H1 (cell line): Measurements from ENCODE around the gene B3GALT4. TPM values are rescaled to one million over a fixed set of nuclear protein-coding genes. Genes with fewer than 3 reads are reported as not detected.

ENCODE experiments used
- CTCF ChIA-PET: fragments of 300-600 bp; sonication (Branson Sonifier 250); formaldehyde crosslinking; loops from one replicate; lab custom pipeline; 2021; ENCODE audit not compliant: partially characterized antibody; lab: Charles Lee
- POLR2A ChIA-PET: fragments of 300-600 bp; sonication (Branson Sonifier 250); formaldehyde crosslinking; loops from one replicate; lab custom pipeline; 2021; ENCODE audit warnings: inconsistent platforms; ENCODE audit not compliant: partially characterized antibody; lab: Charles Lee
- DNase-seq, 2 experiments: peaks; one replicate each; pipeline versions ENCODE4 v3.0.0 to v3.0.0-alpha.2; 2010 to 2022; ENCODE audit warnings: low spot score in 2 of 2, low read depth in 1 of 2, mixed read lengths in 1 of 2
- FAIRE-seq: peaks from 2 replicates; lab custom pipeline; 2011; peaks lifted over from hg19 to GRCh38; lab: Jason Lieb, UNC
- H2AFZ ChIP-seq: 2 replicates; pipeline ENCODE4 v1.8.1; 2012; ENCODE audit warnings: low read length, inconsistent platforms
- H2AK5ac ChIP-seq: 2 replicates; pipeline ENCODE4 v1.6.1; 2013; ENCODE audit warnings: low read depth, low read length
- H2BK120ac ChIP-seq: replicated peaks from 2 replicates; pipeline ENCODE3; 2013; ENCODE audit warnings: low read depth, low read length, inconsistent platforms
- H2BK12ac ChIP-seq: 2 replicates; pipeline ENCODE4 v1.6.1; 2013; ENCODE audit warnings: low read depth, low read length
- H2BK15ac ChIP-seq: 2 replicates; pipeline ENCODE4 v1.6.1; 2013; ENCODE audit warnings: low read length
- H2BK20ac ChIP-seq: 2 replicates; pipeline ENCODE4 v1.6.1; 2013; ENCODE audit warnings: low read length
- H2BK5ac ChIP-seq: 2 replicates; pipeline ENCODE4 v1.6.1; 2013; ENCODE audit warnings: low read depth, low read length
- H3K14ac ChIP-seq: 2 replicates; pipeline ENCODE4 v1.6.1; 2013; ENCODE audit warnings: inconsistent platforms; ENCODE audit not compliant: insufficient read length
- H3K18ac ChIP-seq: 2 replicates; pipeline ENCODE4 v1.6.1; 2013; ENCODE audit warnings: low read length; ENCODE audit errors: extremely low read depth
- H3K23ac ChIP-seq: 2 replicates; pipeline ENCODE4 v1.6.1; 2013; ENCODE audit warnings: inconsistent platforms; ENCODE audit not compliant: insufficient read length
- H3K23me2 ChIP-seq: 2 replicates; pipeline ENCODE4 v1.6.1; 2013; ENCODE audit warnings: low read depth, low read length
- H3K27ac ChIP-seq: 2 replicates; pipeline ENCODE4 v1.6.1; 2011; ENCODE audit warnings: low read depth, low read length, inconsistent platforms
- H3K27me3 ChIP-seq, 4 experiments: replicated peaks in 1 of 4; 1 replicate in 1 of 4; 2 replicates in 3 of 4; pipeline versions ENCODE4 v1.6.1 to v1.8.1; 2011 to 2013; ENCODE audit warnings: low read length in 3 of 4, mild to moderate bottlenecking in 3 of 4, inconsistent platforms in 2 of 4, mixed read lengths in 2 of 4, moderate library complexity in 1 of 4; ENCODE audit not compliant: control insufficient read depth in 3 of 4, insufficient read depth in 3 of 4; ENCODE audit errors: extremely low read depth in 1 of 4
- H3K36me3 ChIP-seq, 4 experiments: 2 replicates each; pipeline versions ENCODE4 v1.6.1 to v1.8.1; 2011 to 2013; ENCODE audit warnings: mild to moderate bottlenecking in 4 of 4, low read length in 3 of 4, moderate library complexity in 2 of 4, control low read depth in 1 of 4, inconsistent platforms in 1 of 4; ENCODE audit not compliant: insufficient read depth in 4 of 4, control insufficient read depth in 2 of 4
- H3K4ac ChIP-seq: replicated peaks from 2 replicates; pipeline ENCODE3; 2013; ENCODE audit warnings: low read length, low read depth, mixed read lengths, inconsistent platforms; ENCODE audit not compliant: insufficient read length
- H3K4me1 ChIP-seq, 4 experiments: replicated peaks in 1 of 4; 1 replicate in 1 of 4; 2 replicates in 3 of 4; pipeline versions ENCODE4 v1.6.1 to v1.8.1; 2011 to 2013; ENCODE audit warnings: low read length in 3 of 4, inconsistent platforms in 2 of 4, mixed read lengths in 1 of 4; ENCODE audit not compliant: insufficient read depth in 4 of 4, control insufficient read depth in 3 of 4
- H3K4me2 ChIP-seq, 2 experiments: 2 replicates each; pipeline versions ENCODE4 v1.6.1 to v1.8.1; 2011 to 2013; ENCODE audit warnings: low read depth in 2 of 2, low read length in 2 of 2, control low read depth in 1 of 2, inconsistent platforms in 1 of 2, mild to moderate bottlenecking in 1 of 2; ENCODE audit not compliant: insufficient read depth in 1 of 2
- H3K4me3 ChIP-seq, 4 experiments: fragments of 200-600, 300-600 bp in 1 of 4; sonication (generic), shearing (Covaris generic), sonication (Bioruptor Twin) in 1 of 4; 2 replicates each; pipeline versions ENCODE4 v1.5.1 to v1.8.1; 2011 to 2016; ENCODE audit warnings: low read length in 4 of 4, low read depth in 3 of 4, control low read depth in 2 of 4, inconsistent platforms in 2 of 4, mild to moderate bottlenecking in 2 of 4, mixed read lengths in 1 of 4, moderate library complexity in 1 of 4; ENCODE audit not compliant: insufficient read depth in 2 of 4; ENCODE audit errors: extremely low read depth in 1 of 4
- H3K56ac ChIP-seq: replicated peaks from 2 replicates; pipeline ENCODE3; 2013; ENCODE audit warnings: low read depth, mild to moderate bottlenecking, mixed read lengths, low read length, inconsistent platforms; ENCODE audit not compliant: insufficient read length
- H3K79me1 ChIP-seq: 2 replicates; pipeline ENCODE4 v1.6.1; 2013; ENCODE audit warnings: low read depth, low read length, control low read depth
- H3K79me2 ChIP-seq, 2 experiments: 2 replicates each; pipeline versions ENCODE4 v1.6.1 to v1.8.1; 2012 to 2013; ENCODE audit warnings: low read length in 2 of 2, mild to moderate bottlenecking in 2 of 2, inconsistent platforms in 1 of 2; ENCODE audit not compliant: insufficient read depth in 2 of 2, control insufficient read depth in 1 of 2
- H3K9ac ChIP-seq, 4 experiments: replicated peaks in 1 of 4; 1 replicate in 1 of 4; 2 replicates in 3 of 4; pipeline versions ENCODE4 v1.6.1 to v1.8.1; 2011 to 2013; ENCODE audit warnings: low read depth in 3 of 4, low read length in 3 of 4, control low read depth in 2 of 4, mild to moderate bottlenecking in 2 of 4, moderate library complexity in 2 of 4, inconsistent platforms in 1 of 4; ENCODE audit errors: extremely low read depth in 1 of 4
- H3K9me3 ChIP-seq, 2 experiments: 2 replicates each; pipeline versions ENCODE4 v1.6.1 to v1.8.1; 2012 to 2013; ENCODE audit warnings: mild to moderate bottlenecking in 2 of 2, moderate library complexity in 2 of 2, control low read depth in 1 of 2, inconsistent platforms in 1 of 2, low read depth in 1 of 2, low read length in 1 of 2, mixed read lengths in 1 of 2; ENCODE audit not compliant: insufficient read depth in 2 of 2
- H4K20me1 ChIP-seq, 2 experiments: replicated peaks in 1 of 2; 2 replicates each; pipeline versions ENCODE3 to v1.8.1; 2011 to 2013; ENCODE audit warnings: inconsistent platforms in 2 of 2, low read length in 2 of 2, mild to moderate bottlenecking in 1 of 2; ENCODE audit not compliant: insufficient read depth in 2 of 2, control insufficient read depth in 1 of 2
- H4K5ac ChIP-seq: 2 replicates; pipeline ENCODE4 v1.6.1; 2013; ENCODE audit warnings: low read length, low read depth, mixed read lengths, inconsistent platforms; ENCODE audit not compliant: insufficient read length
- H4K8ac ChIP-seq: 2 replicates; pipeline ENCODE4 v1.8.0; 2013; ENCODE audit warnings: mild to moderate bottlenecking, moderate library complexity, low read length, inconsistent platforms; ENCODE audit not compliant: insufficient read depth; ENCODE audit errors: extremely low read depth
- H4K91ac ChIP-seq: replicated peaks from 2 replicates; pipeline ENCODE3; 2013; ENCODE audit warnings: low read length, mixed read lengths, inconsistent platforms; ENCODE audit not compliant: insufficient read length
- ASH2L ChIP-seq: fragments of 200-600, 300-600 bp; sonication (generic); IDR thresholded peaks from one replicate; pipeline ENCODE4 v1.7.1; 2017; ENCODE audit warnings: low read length
- ATF2 ChIP-seq: IDR thresholded peaks from 2 replicates; pipeline ENCODE4 v1.6.1; 2012; ENCODE audit warnings: low read length, inconsistent platforms
- BACH1 ChIP-seq: IDR thresholded peaks from 2 replicates; pipeline ENCODE4 v1.6.1; 2012; ENCODE audit warnings: low read length, improper control_type of control experiment
- BCL11A ChIP-seq, 2 experiments: IDR thresholded peaks; one replicate each; pipeline ENCODE4 v1.6.1; 2011; ENCODE audit warnings: low read depth in 2 of 2, low read length in 2 of 2, mild to moderate bottlenecking in 2 of 2
- KDM4A ChIP-seq: IDR thresholded peaks from one replicate; pipeline ENCODE4 v1.7.1; 2012; ENCODE audit warnings: low read depth, mild to moderate bottlenecking, moderate library complexity, low read length, inconsistent platforms; ENCODE audit not compliant: severe bottlenecking
- KDM5A ChIP-seq: fragments of 200-600 bp; IDR thresholded peaks from 2 replicates; pipeline ENCODE4 v1.7.1; 2012; ENCODE audit warnings: mild to moderate bottlenecking, low read length, inconsistent platforms, mixed read lengths
- POLR2AphosphoS5 ChIP-seq: IDR thresholded peaks from 2 replicates; pipeline ENCODE4 v1.6.1; 2011; ENCODE audit warnings: low read depth, low read length
- RFX5 ChIP-seq: IDR thresholded peaks from 2 replicates; pipeline ENCODE4 v1.6.1; 2011; ENCODE audit warnings: low read depth, low read length, improper control_type of control experiment, borderline replicate concordance
- SIX5 ChIP-seq: IDR thresholded peaks from 2 replicates; pipeline ENCODE4 v1.6.1; 2011; ENCODE audit warnings: mild to moderate bottlenecking, low read depth, low read length
- SP4 ChIP-seq: IDR thresholded peaks from 2 replicates; pipeline ENCODE4 v1.6.1; 2012; ENCODE audit warnings: low read length, inconsistent platforms
- TAF1 ChIP-seq: IDR thresholded peaks from 2 replicates; pipeline ENCODE4 v1.6.1; 2011; ENCODE audit warnings: mild to moderate bottlenecking, low read depth, low read length
- WGBS, 2 experiments: shearing (Covaris generic) in 1 of 2; methylation state at CpG; one replicate each; pipeline versions ENCODE4 v1.1.6 to v1.1.7; 2013 to 2015; ENCODE audit warnings: low lambda C conversion rate in 2 of 2, mixed read lengths in 2 of 2, inconsistent platforms in 1 of 2, low coverage in 1 of 2, missing lambda C conversion rate in 1 of 2; ENCODE audit not compliant: insufficient replicate concordance in 2 of 2, insufficient coverage in 1 of 2, insufficient read length in 1 of 2; ENCODE audit errors: extremely low coverage in 1 of 2, missing lambda C conversion rate in 1 of 2; 5-methylcytosine and 5-hydroxymethylcytosine counted together
- polyA plus RNA-seq, 7 experiments: library from polyadenylated mRNA; depleted of rRNA in 3 of 7; stranded (reverse) in 5 of 7; unstranded in 2 of 7; fragments of >200 nt in 5 of 7; fragments of 200-250 nt in 2 of 7; gene quantifications; 1 replicate in 5 of 7; 2 replicates in 1 of 7; 4 replicates in 1 of 7; pipeline versions ENCODE4 v1.2.1 to v1.2.3, GENCODE V29; 2011 to 2013; ENCODE audit warnings: missing spikeins in 2 of 7, mixed read lengths in 2 of 7
- total RNA-seq: library from RNA; stranded (reverse); fragmentation: NEBNext Ultra II Directional; extraction: Animal tissue kit (Norgen Biotek cat#: 25700); gene quantifications from 2 replicates; pipeline ENCODE4 v1.2.1, GENCODE V29; 2021

The B3GALT4 gene
- total and polyA plus RNA-seq, 2 of the 8 experiments (the other 6 are each of a cell fraction or from before 2014, with no cell fraction given), result 2.2 to 3.0 TPM

DNA sequence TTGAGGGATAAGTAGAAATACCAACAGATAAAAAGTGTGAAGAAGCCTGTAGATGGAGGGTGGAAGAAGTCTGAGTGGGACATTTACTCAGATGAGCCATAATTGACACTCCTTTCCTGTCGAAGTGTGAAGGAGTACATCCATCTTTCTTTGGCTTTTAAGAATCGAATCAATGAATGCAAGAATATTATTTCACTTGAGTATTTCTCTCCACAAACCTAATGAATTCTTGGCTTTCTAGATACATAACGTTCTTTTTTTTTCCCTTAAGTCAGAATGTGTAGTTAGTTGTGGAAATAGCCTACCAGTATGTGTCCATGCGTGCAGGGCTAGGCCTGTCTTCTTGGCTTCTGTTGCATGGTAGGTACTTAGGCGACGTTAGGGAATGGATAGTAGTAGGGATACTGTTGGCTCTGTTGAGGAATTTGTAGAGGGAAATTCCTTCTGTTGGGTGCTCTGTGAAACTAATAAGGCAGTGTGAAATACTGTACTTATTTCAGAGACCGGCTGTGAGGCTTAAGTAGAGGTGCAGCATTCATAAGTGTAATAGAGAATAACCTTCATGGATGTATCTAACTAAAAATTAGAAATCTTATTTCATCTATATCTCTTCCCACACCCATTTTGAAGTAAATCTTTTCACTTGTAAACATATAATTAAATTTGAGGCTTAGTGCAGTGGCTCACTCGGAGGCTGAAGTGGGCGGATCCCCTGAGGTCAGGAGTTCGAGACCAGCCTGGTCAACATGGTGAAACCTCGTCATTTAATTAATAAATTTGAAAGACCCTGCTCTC is 3.6 kb upstream of the B3GALT4 start:
- H3K36me3 ChIP-seq, result peaks cover 16 to 46% (median 36%) of the 10 kb centered on the region in 4 experiments; a peak in 7 of 8 replicates
- ChIA-PET POLR2A (interaction anchor here (0.5 to 12.0 kb wide), 16 partner anchors 8 to 157 kb away, joined by 3 to 337 read pairs (median 16); partner anchors contain the start of genes CUTA, HSD17B8, PFDN6 and RGL2), CTCF (interaction anchor here (0.6 kb wide), 1 partner anchor 1702 kb away, joined by 3 read pairs; no protein-coding TSS in a partner anchor)
- no peak overlapping the region for H4K5ac ChIP-seq
- no peak overlapping the region for H2BK20ac ChIP-seq
- no peak overlapping the region for H4K8ac ChIP-seq
- peak overlapping the region; percentile 85; the same call in 1 of the 2 replicates for H3K27ac ChIP-seq
- H3K79me1 ChIP-seq, result peaks cover 6% of the 10 kb centered on the region; the same call in 1 of the 2 replicates
- H2BK120ac ChIP-seq, result no peak overlapping the region
- peaks cover 26 to 43% of the 10 kb centered on the region in 2 experiments for H3K79me2 ChIP-seq
- FAIRE-seq (no peak), DNase-seq (no peak)
- H3K56ac ChIP-seq, result no peak overlapping the region
- H4K91ac ChIP-seq, result no peak overlapping the region
- H3K14ac ChIP-seq, result no peak overlapping the region
- 72% methylated on average over 11 of the region's 11 CpGs; no CpG with 5 or more reads in 1 of the 2 experiments for WGBS, 2 experiments
- H3K23me2 ChIP-seq, result peaks cover 22% of the 10 kb centered on the region
- peak overlapping the region; percentile 92 to 99 (median 92) for H3K9ac ChIP-seq
- H4K20me1 ChIP-seq, result peaks cover 9 to 16% of the 10 kb centered on the region in 2 experiments
- no peak overlapping the region for H2BK15ac ChIP-seq
- no peaks in the 10 kb centered on the region for H3K27me3 ChIP-seq
- peaks cover 0 to 30% (median 11%) of the 10 kb centered on the region in 4 experiments for H3K4me1 ChIP-seq
- H3K4me3 ChIP-seq, result peak overlapping the region; percentile 81 to 100 (median 100)
- H3K4ac ChIP-seq, result no peak overlapping the region
- H3K23ac ChIP-seq, result no peak overlapping the region
- H2BK12ac ChIP-seq, result no peak overlapping the region
- H3K18ac ChIP-seq, result no peak overlapping the region
- peak overlapping the region; percentile 86 to 96 for H3K4me2 ChIP-seq
- no peaks in the 10 kb centered on the region for H3K9me3 ChIP-seq
- H2AK5ac ChIP-seq, result no peak overlapping the region
- no peak overlapping the region for H2AFZ ChIP-seq
- H2BK5ac ChIP-seq, result 0 out of 2 replicates have a peak overlapping the region, but pooled peaks have one; percentile 50
- TF ChIP-seq ASH2L (no peak), TAF1 (no peak), KDM4A (no peak), KDM5A (no peak), RFX5 (no peak), POLR2AphosphoS5 (no peak; the same call in none of the 2 replicates), ATF2 (no peak), BCL11A (IDR thresholded peaks at IDR 0.05; ENCODE audit: low read depth in 2 of 2, low read length in 2 of 2) (no peak), SP4 (no peak), SIX5 (no peak), BACH1 (no peak)
